ENCODE data around the gene MEGF9.

GRCh38 chr9:120612218-120612617, 102.1 kb downstream of the MEGF9 start:
- TF ChIP-seq CTCF (IDR thresholded peaks at IDR 0.05): peak in 1 of 5 experiments; percentile 25
- no peak for TF ChIP-seq POLR2A (IDR thresholded peaks at IDR 0.05)
- no peak for TF ChIP-seq EP300 (IDR thresholded peaks at IDR 0.05)

Measured in tibial nerve (tissue), 4 donors.